Activated CD8-positive, alpha-beta memory T cell treated with anti-CD3 and anti-CD28 coated beads, Interleukin-2, amount 50 U/mL, for 1 hour (primary cell): Measurements from ENCODE around the gene NCMAP.
"Not testable (repeated sequence)": the region's sequence is repeated elsewhere in the genome, so short reads cannot be mapped to it uniquely, and the experiment has no call there.

Experiments
- DNase-seq: peaks from one replicate; pipeline ENCODE4 v3.0.0-alpha.2; 2020; ENCODE audit errors: extremely low read depth

NCMAP gene

DNA sequence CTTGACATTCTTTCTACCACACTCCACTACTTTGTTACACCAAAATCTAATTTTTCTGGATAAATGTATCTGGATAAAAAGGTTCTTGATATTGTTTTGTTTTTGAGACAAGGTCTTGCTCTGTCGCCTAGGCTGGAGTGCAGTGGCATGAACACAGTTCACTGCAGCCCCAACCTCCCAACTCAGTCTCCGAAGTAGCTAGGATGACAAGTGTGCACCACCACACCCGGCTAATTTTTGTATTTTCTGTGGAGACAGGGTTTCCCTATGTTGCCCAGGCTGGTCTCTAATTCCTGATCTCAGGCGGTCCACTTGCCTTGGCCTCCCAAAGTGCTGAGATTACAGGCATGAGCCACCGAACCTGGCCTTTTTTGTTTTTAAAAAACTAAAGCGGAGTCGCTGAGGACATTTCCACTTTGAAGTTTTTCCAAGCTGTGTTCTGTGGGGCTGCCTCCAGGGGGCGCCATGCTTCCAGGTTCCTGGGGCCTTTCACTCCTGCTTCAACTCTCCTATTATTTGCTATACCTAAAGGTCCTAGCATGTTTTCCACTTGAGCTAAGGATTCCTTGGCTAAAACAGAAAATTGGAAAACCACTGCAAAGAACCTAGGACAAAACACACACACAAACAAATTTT, 14.1 kb upstream of the NCMAP start:
- DNase-seq: no peak

DNA sequence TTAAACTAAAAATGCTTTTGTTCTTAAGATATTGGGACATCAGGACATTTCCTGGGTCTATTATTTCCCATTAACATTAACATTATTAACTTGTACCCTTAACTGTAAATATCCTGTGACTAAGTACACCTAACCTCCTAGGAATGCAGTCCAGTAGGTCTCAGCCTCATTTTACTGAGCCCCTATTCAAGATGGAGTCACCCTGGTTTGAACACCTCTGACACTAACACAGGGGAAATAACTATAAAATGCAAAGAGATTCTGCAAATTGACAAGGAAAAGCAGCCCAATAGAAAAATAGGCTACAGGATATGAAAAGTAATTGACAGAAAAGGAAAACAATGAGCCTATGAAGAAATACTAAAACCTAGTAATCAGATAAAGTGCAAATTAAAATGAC, 11.6 kb upstream of the NCMAP start:
- DNase-seq: no peak

DNA sequence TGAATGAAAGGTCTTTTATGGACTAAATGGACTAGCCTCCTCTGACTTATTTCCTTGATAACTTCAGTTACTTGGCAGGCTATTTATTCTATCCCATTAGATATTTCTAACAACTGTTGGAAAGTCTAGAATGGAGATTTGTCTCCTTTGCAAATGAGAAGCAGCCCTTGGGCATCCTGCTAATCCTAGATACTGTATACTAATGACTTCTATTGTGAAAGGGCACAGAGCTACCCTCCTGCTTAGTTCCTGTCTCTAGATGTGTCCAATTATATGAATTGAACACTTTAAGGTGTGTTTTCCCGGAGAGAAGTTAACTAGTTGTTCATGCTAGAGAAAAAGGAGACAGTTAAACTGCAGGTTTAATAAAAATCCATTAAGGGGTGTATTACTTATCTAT, 10.2 kb upstream of the NCMAP start:
- DNase-seq: no peak

DNA sequence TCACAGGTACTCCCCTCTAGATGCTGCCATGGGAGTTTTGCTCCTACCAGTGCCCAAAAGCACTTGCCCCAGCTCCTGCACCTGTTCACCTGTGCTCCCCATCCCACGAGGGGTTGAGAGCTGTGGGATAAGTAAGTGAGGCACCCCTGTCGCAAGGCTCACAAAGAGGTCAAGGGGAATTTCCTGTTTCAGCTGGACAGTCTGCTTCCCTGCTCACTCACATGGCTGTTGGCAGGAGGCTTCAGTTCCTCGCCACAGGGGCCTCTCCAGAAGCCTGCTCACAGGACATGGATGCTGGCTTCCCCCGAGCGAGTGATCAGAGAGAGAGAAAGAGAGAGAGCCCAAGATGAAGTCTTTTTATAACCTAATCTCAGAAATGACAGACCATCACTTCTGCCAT, 8.7 kb upstream of the NCMAP start:
- DNase-seq: no peak

DNA sequence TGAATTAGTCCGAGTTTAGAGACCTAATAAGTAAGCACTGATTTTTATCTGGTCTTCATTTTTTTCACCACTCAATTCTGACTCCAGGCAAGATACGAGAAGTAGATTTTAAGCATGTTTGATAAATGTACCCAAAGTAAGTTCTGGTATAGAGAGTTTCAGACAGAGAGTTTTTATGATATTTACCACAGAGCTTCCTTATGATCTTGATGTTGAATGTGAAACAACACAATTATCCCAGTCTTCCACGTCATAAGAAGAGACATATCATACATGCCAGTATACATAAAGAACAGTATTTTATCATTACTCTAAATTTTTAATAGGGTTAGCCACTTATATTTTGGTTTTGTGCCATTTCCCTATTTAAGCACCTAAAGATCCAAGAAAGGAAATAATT, 7.8 kb upstream of the NCMAP start:
- no peak for DNase-seq

DNA sequence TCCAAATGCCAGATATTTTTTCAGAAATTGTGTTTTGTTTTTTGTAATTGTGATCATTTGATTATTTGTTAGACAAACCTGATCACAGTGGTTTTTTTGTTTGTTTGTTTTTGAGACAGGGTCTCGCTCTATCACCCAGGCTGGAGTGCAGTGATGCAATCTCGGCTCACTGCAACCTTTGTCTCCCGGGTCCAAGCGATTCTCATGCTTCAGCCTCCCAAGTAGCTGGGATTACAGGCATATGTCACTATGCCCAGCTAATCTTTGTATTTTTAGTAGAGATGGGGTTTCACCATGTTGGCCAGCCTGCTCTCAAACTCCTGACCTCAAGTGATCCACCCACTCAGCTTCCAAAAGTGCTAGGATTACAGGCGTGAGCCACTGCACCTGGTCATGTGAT, 6.7 kb upstream of the NCMAP start:
- not testable (repeated sequence) for DNase-seq

DNA sequence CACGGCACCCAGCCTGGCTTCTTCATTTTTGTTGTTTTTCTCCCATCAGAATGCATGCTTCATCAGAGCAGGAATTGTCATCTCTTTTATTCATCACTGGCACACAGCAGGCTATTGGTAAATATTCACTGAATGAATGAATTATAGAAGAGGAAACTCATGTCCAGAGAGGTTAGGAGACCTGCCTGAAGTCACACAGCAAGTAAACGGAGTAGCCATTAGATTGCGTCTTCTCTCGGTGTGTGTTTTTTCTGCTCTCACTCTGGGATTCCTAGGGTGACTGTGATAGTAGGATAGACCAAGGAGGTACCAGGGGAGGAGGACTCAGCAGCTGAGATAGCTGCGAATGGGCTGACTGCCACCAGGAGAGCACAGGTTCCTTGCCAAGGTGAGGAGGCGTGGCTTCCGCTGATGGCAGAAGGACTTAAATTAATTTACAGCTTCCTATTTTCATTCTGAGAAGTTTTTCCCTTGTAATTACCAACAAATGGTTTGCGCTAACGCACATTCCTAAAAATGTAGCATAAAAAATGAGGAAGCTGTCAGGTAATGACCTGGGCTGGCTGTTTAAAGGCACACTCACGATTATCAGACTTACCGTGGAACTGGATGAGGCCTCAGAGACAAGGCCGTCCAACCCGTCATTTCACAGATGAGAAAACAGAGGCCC, 4.5 kb upstream of the NCMAP start:
- no peak for DNase-seq

DNA sequence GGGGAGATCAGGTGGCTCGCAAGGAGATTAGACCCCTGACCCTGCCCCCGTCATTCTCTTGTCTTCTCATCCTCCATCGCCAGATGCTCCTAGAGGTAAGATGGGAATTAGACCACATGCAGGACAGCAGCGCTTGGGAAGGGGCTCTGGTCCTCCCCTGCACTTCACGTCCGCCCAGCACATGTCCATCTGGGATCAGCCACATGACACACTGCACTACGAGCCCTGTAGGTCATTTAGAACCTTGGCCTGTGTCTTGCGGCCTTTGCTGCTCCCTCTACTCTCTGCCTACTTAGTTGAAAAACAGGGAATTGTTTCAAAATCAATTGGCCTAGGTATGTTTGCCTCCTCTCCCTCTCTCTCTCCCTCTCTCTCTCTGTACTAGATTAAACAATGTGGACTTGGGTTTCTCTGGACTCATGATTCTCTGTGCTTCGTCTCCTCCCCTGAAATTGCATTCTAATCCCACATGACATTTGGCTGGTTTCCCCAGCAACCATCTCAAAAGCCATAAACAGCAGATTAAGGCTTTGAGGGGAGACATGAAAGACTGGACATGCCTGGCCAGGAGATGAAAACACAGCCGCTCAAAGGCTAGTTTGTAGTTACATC, 3.8 kb upstream of the NCMAP start:
- DNase-seq: no peak

DNA sequence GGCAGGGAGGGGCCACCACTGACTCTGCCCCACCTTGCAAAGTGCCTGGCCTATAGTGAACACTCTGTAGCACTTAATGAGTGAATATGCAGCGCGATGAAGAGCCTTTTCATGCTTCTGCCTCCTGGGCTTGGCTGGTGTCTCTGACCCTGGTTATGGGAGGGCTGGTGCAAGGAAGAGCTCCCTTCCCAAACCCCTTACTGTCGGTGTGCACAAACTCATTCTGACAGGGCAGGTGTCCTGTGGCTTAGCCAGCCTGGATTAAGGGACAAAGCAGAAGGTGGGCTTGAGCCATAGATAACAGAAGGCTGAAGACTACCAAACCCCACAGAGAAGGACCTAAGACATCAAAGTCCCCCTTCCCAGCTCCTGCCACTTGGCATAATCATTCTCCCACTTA, 2.0 kb upstream of the NCMAP start:
- no peak for DNase-seq

DNA sequence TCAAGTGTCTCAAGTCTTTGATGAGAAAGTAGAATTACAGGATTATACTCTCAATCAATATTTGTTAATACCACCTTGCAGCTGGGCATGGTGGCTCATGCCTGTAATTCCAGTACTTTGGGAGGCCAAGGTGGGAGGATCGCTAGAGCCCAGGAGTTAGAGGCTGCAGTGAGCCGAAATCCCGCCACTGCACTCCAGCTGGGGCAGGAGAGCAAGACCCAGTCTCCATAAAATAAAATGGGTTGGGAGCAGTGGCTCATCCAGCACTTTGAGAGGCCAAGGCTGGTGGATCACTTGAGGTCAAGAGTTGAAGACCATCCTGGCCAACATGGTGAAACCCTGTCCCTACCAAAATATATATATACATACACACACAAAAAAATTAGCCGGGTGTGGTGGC, 1.2 kb upstream of the NCMAP start:
- DNase-seq: no peak

DNA sequence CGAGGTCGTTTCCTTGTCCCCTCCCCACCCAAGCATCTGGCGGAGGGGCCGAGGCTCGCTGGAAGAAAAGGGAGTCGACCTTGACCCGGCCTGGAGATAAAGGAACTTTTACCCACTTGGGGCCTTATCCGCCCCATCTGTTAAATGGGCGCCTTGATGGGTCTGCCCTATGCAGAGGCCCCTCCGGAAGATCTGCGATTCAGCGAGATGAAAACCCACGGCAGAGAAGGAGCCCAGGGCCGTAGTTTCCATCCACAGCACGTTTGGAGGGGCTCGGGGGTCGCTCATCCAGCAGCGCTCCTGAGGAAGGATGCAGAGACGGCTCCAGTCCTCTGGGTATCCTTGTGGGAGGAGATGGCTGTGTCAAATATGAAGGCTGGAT, 518 bp downstream of the NCMAP start:
- DNase-seq: no peak

DNA sequence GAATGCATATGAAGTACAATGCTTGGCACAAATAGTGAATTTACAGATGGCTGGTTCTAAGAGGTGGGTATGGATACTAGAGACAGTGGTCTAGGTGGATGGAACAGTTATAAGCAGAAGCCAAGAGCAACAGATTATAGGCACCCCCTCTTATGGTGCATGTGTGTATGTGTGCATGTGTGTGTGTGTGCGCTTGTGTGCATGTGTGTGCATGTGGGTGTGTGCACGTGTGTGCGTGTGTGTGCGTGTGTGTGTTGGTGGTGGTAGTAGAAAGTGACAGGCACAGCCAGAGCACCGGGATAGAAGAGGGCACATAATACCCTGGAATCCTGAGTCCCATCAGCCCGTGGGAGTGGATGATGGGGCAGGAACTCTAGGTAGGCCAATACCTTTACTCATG, 1.3 kb downstream of the NCMAP start:
- no peak for DNase-seq

DNA sequence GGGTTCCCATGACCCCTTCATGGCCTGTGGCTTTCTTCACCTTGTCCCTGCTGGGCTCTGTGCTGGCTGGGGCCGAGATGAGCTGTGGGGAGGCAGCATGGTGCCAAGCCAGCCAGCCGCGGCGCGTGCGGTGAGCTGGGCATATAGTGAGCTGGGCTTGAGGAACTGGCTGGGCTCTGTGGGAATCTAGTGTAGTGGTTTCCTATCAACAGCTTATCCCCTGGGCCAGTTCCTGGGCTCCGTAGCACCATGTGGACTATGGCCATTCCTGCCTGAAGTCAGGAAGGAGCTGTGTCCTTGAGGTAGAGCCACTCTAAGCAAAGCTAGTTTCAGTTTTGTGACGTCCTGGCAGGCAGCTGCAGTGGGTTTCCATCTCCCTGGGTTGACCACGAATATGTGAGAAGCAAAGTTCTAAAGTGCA, 1.8 kb downstream of the NCMAP start:
- no peak for DNase-seq

DNA sequence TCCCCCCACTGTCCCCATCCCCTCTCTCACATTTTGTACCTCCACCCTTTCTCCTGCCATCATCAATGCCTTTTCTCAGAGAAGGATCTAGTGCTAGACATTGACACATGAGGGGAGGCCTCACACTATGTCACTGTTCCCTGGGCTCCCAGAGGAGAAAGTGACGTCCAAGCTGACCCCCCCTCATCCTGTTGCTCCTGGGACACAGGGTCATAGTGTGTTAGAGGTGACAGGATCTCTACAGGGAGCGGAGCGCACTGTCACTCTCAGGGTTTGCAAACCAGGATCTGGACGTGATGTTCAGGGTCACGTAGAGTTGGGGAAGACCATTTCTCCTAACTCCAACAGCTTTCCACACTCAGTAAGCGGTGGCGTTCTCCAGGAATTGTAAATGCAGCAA, 2.6 kb downstream of the NCMAP start:
- no peak for DNase-seq

DNA sequence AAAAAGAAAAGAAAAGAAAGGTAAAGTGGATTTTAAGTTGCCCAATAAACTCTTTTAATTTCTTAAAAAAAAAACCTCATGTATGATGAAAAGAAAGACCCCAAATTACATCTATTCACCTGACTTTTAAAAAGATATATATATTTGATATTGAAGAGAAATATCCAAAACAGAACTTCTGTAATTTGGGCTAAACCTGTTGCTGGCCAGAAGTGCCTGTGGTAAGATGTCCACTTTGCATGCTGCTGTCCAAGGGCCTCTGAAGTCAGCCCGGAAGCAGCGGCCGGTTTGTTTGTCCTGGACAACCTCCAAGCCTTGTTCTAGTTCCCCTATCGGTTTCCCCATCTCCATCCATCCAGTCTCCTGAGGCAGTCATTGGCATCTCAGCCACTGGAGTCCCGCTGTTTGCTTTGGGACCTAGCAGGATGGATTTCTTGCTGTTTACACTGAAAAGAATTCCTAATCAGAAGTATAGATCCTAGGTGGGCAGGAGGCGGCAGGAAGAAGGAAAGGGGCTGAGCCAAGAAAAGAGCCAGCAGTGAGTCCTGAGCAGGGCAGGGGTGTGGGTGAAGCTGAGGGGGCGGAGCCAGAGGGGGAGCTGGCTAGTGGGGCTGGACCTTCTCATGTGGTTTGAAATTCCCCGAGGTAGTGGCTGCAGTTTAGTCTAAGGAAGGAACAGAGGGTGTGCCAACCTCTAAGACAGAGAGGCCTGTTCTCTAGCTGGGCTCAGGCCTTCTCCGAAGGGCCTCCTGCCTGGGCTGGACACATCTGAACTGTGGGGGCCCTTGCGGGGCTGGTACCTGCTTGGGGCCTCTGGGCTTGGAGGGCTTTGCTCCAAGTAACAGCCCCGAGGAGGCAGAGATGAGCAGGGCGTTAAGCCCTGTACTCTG, 3.3 kb downstream of the NCMAP start:
- DNase-seq: no peak

DNA sequence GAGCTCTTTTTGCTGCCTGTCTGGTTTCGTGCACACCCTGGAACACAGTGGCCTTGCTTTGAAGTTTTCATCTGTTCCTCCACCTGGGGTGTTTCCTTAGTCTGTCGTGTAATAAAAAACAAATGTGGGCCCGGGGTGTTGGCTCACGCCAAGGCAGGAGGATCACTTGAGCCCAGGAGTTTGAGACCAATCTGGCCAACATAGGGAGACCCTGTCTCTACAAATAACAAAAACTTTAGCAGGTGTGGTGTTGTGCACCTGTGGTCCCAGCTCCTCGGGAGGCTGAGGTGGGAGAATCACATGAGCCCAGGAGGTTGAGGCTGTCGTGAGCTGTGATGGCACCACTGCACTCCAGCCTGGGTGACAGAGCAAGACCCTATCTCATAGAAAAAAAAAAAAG, 4.5 kb downstream of the NCMAP start:
- no peak for DNase-seq

DNA sequence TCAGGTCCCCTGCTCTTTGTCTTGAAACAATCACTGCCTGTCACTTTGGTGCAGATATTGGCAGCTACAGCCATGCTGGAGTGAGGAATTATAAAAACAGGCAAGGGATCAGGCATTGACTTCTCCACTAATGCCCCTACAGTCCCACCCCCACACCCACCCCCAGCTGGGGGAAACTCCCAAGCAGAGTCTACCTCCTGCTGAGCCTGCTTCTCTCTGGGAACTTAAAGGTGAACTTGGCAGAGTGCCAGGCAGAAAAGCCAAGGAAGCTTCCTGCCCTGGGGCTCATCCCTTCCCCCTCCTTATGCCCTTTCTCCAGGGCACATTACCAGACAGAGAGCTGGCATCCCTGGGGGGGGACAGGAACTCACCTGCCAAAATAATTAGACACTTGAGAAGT, 6.7 kb downstream of the NCMAP start:
- DNase-seq: no peak

DNA sequence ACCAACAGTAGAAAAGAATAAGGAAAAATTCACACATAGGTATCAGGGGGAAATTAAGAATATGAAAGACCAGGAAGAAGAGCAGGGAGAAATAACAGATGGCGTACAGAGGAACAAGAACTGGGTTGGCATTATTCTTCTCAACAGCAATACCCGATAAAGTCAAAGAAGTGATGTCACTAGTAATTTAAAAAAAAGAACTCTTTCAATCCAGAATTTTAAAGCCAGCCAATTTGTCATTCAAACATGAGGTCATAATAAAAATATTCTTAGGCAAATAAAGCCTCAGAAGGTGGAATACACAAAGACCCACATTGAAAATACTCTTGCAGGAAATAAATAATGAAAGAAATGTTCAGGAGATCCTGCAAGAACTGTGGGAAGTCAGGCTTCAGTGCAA, 8.8 kb downstream of the NCMAP start:
- DNase-seq: no peak

DNA sequence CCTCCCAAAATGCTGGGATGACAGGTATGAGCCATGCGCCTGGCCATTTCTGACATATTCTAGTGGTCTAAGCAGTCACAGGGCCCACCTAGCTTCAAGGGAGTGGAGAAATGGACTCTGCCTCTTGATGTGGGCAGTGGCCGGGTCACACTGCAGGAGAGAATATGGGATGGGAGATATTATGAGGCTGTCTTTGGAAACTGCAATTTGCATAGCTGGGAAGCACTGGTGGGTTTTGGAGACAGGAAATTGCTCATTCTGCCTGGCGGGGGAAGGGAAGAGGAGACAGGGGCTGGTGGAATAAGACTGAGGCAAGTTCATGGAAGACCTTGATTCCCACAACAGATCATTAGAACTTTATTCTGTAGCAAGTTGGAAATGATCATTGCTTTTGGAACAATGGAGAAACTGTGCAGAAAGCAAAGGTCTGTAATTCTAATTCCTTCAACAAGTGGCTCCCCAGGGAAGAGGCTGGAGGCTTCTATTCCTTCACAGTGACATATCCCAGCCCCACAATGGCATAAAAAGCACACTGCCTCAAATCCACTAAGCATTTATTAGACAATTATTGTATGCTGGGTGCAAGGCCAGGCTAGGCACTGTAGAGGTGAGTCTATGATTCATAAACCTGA, 10.5 kb downstream of the NCMAP start:
- no peak for DNase-seq

DNA sequence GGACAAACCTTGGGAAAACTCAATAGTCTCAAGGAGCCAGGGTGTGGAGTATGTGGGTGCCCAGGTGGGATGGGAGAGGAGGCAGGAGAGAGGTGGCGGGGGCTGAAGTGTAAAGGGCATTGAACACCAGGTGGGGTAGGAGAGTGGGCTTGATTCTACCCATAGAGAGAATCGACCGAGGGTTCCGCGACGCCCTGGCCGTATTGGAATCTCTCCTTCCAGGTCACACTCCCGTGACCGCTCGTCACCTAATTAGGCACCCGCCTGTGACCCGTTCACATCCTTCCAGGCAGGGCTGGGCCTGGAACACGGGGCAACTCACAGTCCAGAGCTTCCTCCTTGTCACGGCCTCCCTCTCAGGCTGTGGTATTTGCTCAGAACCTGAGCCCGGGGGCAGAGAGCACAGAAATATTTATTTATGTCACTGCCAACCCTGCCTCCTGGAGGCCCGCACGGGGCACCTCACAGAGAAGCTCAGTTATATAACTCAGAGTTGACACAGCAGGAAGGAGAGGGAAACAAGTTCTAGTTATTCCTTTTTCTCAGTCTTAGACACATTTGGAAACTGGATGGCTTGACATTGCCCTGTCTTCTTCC, 12.0 kb downstream of the NCMAP start:
- DNase-seq: no peak

DNA sequence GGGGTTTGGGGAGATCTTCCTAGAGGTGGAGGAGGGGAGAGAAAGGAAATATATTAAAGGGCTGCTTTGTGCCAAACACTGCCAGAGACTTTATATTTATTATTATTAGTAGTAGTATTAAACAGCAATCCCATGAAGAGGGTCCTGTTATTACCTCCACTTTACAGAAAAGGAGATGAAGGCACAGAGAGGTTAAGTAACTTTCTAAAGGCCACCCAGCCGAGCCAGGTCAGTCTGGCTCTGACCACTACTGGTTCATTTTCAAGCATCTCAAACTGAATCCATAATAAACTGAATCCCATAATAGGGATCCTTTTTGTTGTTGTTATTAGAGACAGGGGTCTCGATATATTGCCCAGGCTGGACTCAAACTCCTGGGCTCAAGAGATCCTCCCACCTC, 12.6 kb downstream of the NCMAP start:
- DNase-seq: no peak
